Stimulated activated naive B cell treated with anti-CD40 and anti-IgM and Interleukin-4, amounts not matched to agents 10 μg/mL and 1 μg/mL and 100 μg/mL, for 72 hours (primary cell): ENCODE data around the gene SIRT1.
"Not testable (repeated sequence)": the region's sequence is repeated elsewhere in the genome, so short reads cannot be mapped to it uniquely, and the experiment has no call there.

ENCODE experiments used
- ATAC-seq, 2 donors: fragments of 150-1000 bp; cut with Tn5 transposase; replicated peaks; 2 replicates each; pipeline ENCODE4 v1.10.0; 2021; ENCODE audit warnings: moderate library complexity in 1 of 2
- DNase-seq: peaks from one replicate; pipeline ENCODE4 v3.0.0; 2021
- H3K27ac Mint-ChIP-seq: one replicate; pipeline ENCODE4 v1.8.0; 2022; ENCODE audit warnings: mild to moderate bottlenecking, mixed read lengths
- H3K27me3 Mint-ChIP-seq, 2 donors: one replicate each; pipeline ENCODE4 v1.8.0; 2022; ENCODE audit warnings: mixed read lengths in 2 of 2
- H3K36me3 Mint-ChIP-seq, 2 donors: one replicate each; pipeline ENCODE4 v1.8.0; 2022; ENCODE audit warnings: mixed read lengths in 2 of 2, mild to moderate bottlenecking in 1 of 2
- H3K4me1 Mint-ChIP-seq, 2 donors: one replicate each; pipeline ENCODE4 v1.8.0; 2022; ENCODE audit warnings: mixed read lengths in 2 of 2, mild to moderate bottlenecking in 1 of 2
- H3K4me3 Mint-ChIP-seq, 2 donors: one replicate each; pipeline ENCODE4 v1.8.0; 2022; ENCODE audit warnings: mild to moderate bottlenecking in 2 of 2, mixed read lengths in 2 of 2, moderate library complexity in 1 of 2
- H3K9me3 Mint-ChIP-seq, 2 donors: one replicate each; pipeline ENCODE4 v1.8.0; 2022; ENCODE audit warnings: mixed read lengths in 2 of 2, mild to moderate bottlenecking in 1 of 2

The SIRT1 gene

DNA sequence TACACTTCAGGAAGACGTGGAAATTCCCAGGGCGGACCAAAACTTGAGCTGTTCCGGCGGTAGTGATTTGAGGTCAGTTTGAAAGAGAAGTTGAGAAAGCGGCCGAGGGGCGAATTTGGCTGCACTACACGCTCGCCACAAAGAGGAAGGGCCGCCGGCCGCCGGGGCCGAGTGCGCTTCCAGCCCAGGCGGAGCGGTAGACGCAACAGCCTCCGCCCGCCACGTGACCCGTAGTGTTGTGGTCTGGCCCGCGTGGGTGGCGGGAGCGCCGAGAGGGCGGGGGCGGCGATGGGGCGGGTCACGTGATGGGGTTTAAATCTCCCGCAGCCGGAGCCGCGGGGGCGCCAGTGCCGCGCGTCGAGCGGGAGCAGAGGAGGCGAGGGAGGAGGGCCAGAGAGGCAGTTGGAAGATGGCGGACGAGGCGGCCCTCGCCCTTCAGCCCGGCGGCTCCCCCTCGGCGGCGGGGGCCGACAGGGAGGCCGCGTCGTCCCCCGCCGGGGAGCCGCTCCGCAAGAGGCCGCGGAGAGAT, at the start of gene SIRT1:
Gene SIRT1 (plus strand): TSS at position 344 of the 529 bp plus-strand sequence. CDS start 66 bp downstream, at position 410.
- Mint-ChIP-seq H3K27ac (peak within 1 kb of the TSS; percentile 98), H3K9me3 (no peaks in the 10 kb centered on the region)

DNA sequence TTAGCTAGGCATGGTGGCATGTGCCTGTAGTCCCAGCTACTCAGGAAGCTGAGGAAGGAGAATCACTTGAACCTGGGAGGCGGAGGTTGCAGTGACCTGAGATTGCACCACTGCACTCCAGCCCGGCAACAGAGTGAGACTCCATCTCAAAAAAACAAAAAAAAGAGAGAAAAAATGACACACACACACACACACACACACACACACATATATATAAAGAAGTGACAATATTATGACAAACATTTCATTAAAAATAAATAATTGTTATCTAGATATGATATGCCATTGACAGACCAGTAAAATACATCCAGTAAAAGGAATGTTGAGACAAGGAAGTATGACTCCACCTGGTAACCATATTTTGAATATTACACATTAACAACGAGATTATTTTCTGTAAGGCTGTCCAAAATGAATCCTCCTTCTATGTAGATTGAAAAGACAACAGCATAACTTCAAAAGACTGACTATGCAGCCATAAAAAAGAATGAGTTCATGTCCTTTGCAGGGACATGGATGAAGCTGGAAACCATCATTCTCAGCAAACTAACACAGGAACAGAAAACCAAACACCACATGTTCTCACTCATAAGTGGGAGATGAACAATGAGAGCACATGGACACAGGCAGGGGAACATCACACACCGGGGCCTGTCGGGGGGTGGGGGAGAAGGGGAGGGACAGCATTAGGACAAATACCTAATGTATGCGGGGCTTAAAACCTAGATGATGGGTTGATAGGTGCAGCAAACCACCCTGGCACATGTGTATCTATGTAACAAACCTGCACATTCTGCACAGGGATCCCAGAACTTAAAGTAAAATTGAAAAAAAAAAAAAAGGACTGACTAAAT, 48.7 kb upstream of the SIRT1 start:
- H3K4me1 Mint-ChIP-seq, DNase-seq, H3K27me3 Mint-ChIP-seq, H3K36me3 Mint-ChIP-seq, H3K27ac Mint-ChIP-seq, H3K4me3 Mint-ChIP-seq, ATAC-seq, H3K9me3 Mint-ChIP-seq: not testable (repeated sequence)

More for the DNA sequence above, at the start of gene SIRT1:
- peak; percentile 84 to 86 for ATAC-seq
- H3K27me3 Mint-ChIP-seq: no peaks in the 10 kb centered on the region
- H3K4me1 Mint-ChIP-seq: peaks cover 6 to 20% of the 10 kb centered on the region in 2 donors
- H3K36me3 Mint-ChIP-seq: peaks cover 14 to 15% of the 10 kb centered on the region in 2 donors
- H3K4me3 Mint-ChIP-seq: peak within 1 kb of the TSS; percentile 91 to 93
- DNase-seq: peak; percentile 92

DNA sequence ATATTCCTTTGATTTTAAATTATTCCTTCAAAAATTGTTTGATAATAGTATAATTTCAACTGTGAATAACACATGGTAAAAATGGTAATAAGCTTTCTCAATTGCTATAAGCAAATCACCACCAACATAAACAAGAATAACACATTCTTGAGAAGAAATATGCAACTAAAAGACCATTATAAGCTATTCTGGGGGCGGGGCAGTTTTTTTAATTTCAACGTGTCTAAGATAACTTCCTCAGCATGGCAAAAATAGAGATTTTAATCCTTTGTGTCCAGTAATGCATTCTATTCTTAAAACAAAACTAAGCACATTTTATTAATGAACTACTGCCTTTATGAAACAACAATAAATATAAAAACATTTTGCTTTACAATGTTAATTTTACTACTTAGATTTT, 48.0 kb upstream of the SIRT1 start:
- H3K27ac Mint-ChIP-seq: no peak overlapping the region
- H3K27me3 Mint-ChIP-seq: no peaks in the 10 kb centered on the region
- H3K4me1 Mint-ChIP-seq: peaks cover 0 to 2% of the 10 kb centered on the region in 2 donors
- no peak for ATAC-seq
- no peak overlapping the region for H3K4me3 Mint-ChIP-seq
- no peak for DNase-seq
- H3K36me3 Mint-ChIP-seq: no peaks in the 10 kb centered on the region
- H3K9me3 Mint-ChIP-seq: peaks cover 0 to 6% of the 10 kb centered on the region in 2 donors

DNA sequence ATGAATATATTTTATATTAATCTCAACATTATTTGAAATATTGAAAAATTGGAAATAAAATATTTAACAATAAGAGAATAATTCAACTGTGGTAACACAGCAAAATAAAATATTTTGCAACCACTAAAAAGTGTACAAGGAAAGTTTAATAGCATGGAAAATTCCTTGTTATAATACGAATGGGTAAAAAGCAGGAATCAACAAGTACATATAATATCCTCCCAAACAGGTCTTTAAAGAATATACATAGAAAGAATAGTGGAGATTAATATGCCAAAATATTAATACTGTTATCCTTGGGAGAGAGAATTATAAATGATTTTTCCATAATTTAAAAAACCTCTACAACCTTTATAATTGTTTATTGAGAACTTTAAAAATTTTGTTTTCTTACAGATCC, 47.5 kb upstream of the SIRT1 start:
- no peak for ATAC-seq
- Mint-ChIP-seq H3K4me3 (no peak overlapping the region), H3K36me3 (no peaks in the 10 kb centered on the region), H3K9me3 (peaks cover 0 to 6% of the 10 kb centered on the region in 2 donors), H3K27ac (no peak overlapping the region), H3K4me1 (peaks cover 0 to 2% of the 10 kb centered on the region in 2 donors), H3K27me3 (no peaks in the 10 kb centered on the region)
- no peak for DNase-seq

DNA sequence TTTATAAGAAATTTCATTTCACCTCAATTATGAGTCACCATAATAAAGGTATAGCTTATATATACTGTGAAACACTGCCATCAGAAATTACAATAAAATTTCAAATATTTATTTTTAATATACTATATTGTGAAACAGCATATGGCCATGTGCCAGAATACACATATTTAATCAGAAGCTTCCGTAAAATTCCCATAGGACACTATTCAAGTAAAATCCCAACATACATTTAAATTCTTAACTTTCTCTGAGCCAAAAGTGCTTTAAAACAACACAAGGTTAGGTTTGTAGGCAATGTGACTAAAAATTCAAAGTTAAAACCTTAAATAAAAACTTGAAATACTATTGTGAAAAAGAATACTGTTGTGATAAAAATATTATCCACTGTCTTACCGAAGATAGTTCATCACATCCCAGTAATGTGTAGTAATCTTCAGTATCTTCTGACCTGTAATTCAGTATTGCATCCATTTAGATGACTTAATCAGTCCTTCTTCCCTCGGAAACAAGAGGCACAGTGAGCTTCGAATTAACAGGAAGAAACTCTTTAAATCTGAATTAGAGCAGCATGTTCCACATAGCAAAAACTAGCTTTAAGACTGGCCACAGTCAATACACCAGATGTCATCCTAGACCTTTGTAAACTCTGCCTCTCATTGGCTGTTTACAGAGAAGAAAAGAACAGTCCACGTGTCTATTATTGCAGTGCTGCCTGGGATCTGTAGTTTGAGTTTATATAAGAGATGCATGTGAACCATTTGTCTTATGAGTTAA, 46.7 kb upstream of the SIRT1 start, which contains the start of gene DNAJC12:
Gene DNAJC12 (minus strand): TSS at position 648 of the 774 bp plus-strand sequence. CDS start 177 bp downstream, at position 471.
- peaks cover 0 to 2% of the 10 kb centered on the region in 2 donors for H3K4me1 Mint-ChIP-seq
- H3K27ac Mint-ChIP-seq: no peak within 1 kb of the TSS
- DNase-seq: no peak
- no peaks in the 10 kb centered on the region for H3K36me3 Mint-ChIP-seq
- no peaks in the 10 kb centered on the region for H3K27me3 Mint-ChIP-seq
- H3K4me3 Mint-ChIP-seq: no peak within 1 kb of the TSS
- H3K9me3 Mint-ChIP-seq: peaks cover 2 to 6% of the 10 kb centered on the region in 2 donors
- ATAC-seq: peak; percentile 94 to 97

DNA sequence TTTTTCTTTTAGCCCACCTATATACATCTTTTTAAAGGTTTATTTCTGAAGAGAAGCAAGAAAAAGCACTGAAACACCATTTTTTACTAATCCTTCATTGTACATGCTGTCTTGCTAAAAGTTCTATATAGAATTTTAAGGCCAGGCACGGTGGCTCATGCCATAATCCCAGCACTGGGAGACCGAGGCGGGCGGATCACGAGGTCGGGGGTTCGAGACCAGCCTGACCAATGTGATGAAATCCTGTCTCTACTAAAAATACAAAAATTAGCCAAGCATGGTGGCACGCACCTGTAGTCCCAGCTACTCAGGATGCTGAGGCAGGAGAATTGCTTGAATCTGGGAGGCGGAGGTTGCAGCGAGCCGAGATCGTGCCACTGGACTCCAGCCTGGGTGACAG, 44.9 kb upstream of the SIRT1 start:
- not testable (repeated sequence) for H3K4me3 Mint-ChIP-seq, H3K4me1 Mint-ChIP-seq, ATAC-seq, H3K36me3 Mint-ChIP-seq, DNase-seq, H3K9me3 Mint-ChIP-seq, H3K27me3 Mint-ChIP-seq, H3K27ac Mint-ChIP-seq

DNA sequence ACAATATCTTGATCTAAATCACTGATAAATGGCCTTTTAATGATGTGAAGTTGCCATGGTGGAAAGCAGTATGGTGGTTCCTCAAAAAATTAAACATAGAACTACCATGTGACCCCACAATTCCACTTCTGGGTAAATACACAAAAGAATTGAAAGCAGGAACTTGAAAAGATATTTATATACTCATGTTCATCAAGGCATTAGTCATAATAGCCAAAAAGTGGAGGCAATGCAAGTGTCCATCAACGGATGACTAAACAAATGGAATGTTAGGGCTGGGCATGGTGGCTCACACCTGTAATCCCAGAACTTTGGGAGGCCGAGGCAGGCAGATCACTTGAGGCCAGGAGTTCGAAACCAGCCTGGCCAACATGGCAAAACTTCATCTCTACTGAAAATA, 44.5 kb upstream of the SIRT1 start:
- H3K27me3 Mint-ChIP-seq: peaks cover 0 to 5% of the 10 kb centered on the region in 2 donors

DNA sequence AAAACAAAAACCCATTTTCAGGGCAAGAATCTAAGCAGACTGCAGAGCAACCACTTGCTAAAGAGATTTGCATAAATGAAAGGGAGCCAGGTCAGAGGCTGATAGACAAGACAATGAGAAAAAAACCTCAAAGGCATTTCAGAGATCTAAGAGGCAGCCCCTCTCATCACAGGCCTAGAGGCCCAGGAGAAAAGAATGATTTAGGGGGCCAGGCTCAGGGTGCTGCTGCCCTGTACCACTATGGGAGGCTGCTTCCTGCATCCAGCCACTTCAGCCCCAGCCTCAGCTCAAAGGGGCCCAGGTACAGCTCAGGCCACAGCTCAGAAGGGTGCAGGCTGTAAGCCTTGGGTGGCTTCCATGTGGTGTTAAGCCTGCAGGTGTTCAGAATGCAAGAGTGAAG, 42.7 kb upstream of the SIRT1 start:
- H3K36me3 Mint-ChIP-seq: no peaks in the 10 kb centered on the region
- ATAC-seq (no peak), DNase-seq (no peak)
- H3K9me3 Mint-ChIP-seq: peaks cover 2 to 6% of the 10 kb centered on the region in 2 donors
- no peak overlapping the region for H3K27ac Mint-ChIP-seq
- peaks cover 0 to 2% of the 10 kb centered on the region in 2 donors for H3K4me1 Mint-ChIP-seq
- H3K27me3 Mint-ChIP-seq: peaks cover 0 to 5% of the 10 kb centered on the region in 2 donors
- no peak overlapping the region for H3K4me3 Mint-ChIP-seq

More for the DNA sequence above, 44.5 kb upstream of the SIRT1 start:
- H3K4me3 Mint-ChIP-seq: no peak overlapping the region
- DNase-seq (no peak), ATAC-seq (no peak)
- H3K9me3 Mint-ChIP-seq: peaks cover 2 to 6% of the 10 kb centered on the region in 2 donors
- H3K27ac Mint-ChIP-seq: no peak overlapping the region
- H3K36me3 Mint-ChIP-seq: no peaks in the 10 kb centered on the region
- peaks cover 0 to 2% of the 10 kb centered on the region in 2 donors for H3K4me1 Mint-ChIP-seq

DNA sequence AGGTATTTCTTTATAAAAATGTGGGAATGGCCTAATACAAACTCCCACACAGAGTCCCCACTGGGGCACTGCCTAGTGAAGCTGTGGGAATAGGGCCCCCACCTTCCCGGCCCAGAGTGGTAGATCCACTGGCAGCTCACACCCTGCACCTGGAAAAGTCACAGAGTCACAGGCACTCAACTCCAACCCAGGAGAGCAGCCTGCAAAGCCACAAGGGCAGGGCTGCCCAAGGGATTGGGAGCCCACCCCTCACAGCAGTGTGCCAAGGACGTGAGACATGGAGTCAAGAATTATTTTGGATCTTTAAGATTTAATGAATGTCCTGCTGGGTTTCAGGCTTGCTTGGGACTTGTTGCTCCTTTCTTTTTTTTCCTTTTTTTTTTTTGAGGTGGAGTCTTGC, 41.2 kb upstream of the SIRT1 start:
- Mint-ChIP-seq H3K36me3 (no peaks in the 10 kb centered on the region), H3K4me1 (no peaks in the 10 kb centered on the region), H3K4me3 (no peak overlapping the region), H3K27me3 (peaks cover 0 to 5% of the 10 kb centered on the region in 2 donors), H3K27ac (no peak overlapping the region), H3K9me3 (peaks cover 2 to 6% of the 10 kb centered on the region in 2 donors)
- no peak for ATAC-seq
- no peak for DNase-seq

DNA sequence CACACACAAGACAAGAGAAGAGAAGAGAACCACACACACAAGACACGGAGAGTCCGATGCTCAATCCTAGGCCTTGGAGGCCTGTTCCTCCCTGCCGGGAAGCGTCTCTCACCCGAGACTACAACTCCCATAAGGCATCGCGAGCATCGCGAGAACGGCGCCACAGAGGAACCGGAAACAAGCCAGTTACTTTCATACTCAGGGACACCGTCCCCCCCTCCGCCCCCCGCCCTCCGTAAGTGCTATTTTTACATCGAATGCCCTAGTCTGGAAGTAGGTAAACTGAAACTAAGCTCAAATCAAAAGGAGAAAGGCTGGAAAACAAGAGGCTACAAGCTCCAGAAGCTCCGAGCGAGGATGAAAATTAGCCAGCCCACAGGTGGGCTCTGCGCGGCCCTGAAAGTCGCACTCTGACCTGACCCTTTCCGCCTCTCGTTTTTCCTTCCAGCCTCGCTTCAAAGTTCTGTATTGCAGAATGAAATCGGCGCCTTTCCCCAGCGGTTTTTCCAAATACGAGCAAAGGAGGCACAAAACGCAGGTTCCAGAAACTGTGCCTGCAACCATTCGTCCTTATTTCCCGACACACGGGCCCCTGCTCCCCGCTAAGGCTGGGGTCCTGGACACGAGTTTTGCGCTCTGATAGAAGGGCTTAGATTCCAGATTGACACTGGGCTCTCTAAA, 35.0 kb upstream of the SIRT1 start:
- peak; percentile 90 for DNase-seq
- Mint-ChIP-seq H3K4me1 (peaks cover 2 to 16% of the 10 kb centered on the region in 2 donors), H3K4me3 (peak overlapping the region; percentile 83 to 85), H3K27me3 (peaks cover 0 to 1% of the 10 kb centered on the region in 2 donors), H3K36me3 (peaks cover 0 to 4% of the 10 kb centered on the region in 2 donors), H3K27ac (peak overlapping the region; percentile 92), H3K9me3 (peaks cover 0 to 4% of the 10 kb centered on the region in 2 donors)
- ATAC-seq: peak; percentile 99 to 100

DNA sequence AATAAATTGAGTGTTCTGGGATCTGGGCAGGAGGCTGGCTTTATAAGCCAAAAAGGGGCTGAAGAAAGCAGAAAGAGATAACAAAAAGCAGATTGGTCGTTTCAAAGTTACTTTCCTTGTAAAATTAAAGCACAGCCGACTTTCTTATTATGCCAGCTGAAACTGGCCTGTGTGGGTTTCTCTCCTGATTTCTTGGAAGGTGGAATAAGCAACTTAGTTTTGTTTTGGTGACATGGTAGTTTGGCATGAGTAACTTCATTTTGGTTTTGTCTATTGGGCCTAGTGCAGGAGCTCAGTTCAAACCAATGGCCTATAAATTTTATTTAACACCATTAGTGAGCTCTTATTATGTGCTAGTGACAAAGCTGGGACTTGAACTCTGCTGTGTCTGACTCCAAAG, 33.3 kb upstream of the SIRT1 start:
- ATAC-seq (no peak), DNase-seq (no peak)
- no peaks in the 10 kb centered on the region for H3K27me3 Mint-ChIP-seq
- H3K36me3 Mint-ChIP-seq: peaks cover 0 to 4% of the 10 kb centered on the region in 2 donors
- peaks cover 0 to 4% of the 10 kb centered on the region in 2 donors for H3K9me3 Mint-ChIP-seq
- peaks cover 3 to 21% of the 10 kb centered on the region in 2 donors for H3K4me1 Mint-ChIP-seq
- H3K4me3 Mint-ChIP-seq: no peak overlapping the region
- H3K27ac Mint-ChIP-seq: no peak overlapping the region

DNA sequence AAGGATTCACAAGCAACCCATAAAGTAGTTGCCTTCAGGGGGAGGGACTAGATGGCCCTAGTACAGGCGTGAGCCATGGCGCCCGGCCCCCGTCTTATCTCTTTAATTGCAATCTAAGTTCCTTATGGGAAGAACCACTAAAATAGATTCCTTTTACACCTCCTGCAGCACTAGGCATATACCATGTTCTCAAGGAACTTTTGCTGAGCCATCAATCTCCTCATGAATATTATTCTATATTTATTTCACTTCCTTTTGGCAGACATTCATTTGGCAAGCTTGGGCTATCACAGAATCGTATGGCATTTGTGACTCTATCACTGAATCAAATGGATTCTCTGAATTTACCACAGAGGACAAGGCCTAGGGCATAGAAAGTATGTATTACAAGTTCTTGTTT, 31.7 kb upstream of the SIRT1 start:
- H3K36me3 Mint-ChIP-seq: peaks cover 0 to 4% of the 10 kb centered on the region in 2 donors
- peaks cover 3 to 21% of the 10 kb centered on the region in 2 donors for H3K4me1 Mint-ChIP-seq
- DNase-seq (no peak), ATAC-seq (no peak)
- H3K4me3 Mint-ChIP-seq: no peak overlapping the region
- H3K27me3 Mint-ChIP-seq: no peaks in the 10 kb centered on the region
- peaks cover 0 to 4% of the 10 kb centered on the region in 2 donors for H3K9me3 Mint-ChIP-seq
- H3K27ac Mint-ChIP-seq: no peak overlapping the region

DNA sequence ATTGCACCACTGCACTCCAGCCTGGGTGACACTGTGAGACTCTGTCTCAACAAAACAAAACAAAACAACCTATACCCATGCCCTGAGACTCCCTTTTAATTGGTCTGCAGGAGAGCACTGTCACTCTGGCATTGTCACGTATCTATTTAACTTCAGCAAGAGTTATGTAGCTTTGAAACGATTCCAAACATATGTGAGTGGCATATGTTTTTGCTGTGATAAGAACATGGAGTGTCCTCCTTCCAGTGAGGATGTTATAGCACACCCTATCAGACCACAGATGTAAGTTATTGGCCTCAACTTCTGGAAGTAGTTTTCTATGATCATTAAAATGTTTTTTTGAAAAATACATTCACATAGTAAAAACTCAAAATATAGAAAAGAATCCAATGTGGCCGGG, 30.9 kb upstream of the SIRT1 start:
- no peak overlapping the region for H3K27ac Mint-ChIP-seq
- peaks cover 0 to 4% of the 10 kb centered on the region in 2 donors for H3K9me3 Mint-ChIP-seq
- peaks cover 0 to 4% of the 10 kb centered on the region in 2 donors for H3K36me3 Mint-ChIP-seq
- no peak for DNase-seq
- no peak for ATAC-seq
- H3K4me3 Mint-ChIP-seq: no peak overlapping the region
- no peaks in the 10 kb centered on the region for H3K27me3 Mint-ChIP-seq
- H3K4me1 Mint-ChIP-seq: peaks cover 3 to 21% of the 10 kb centered on the region in 2 donors

DNA sequence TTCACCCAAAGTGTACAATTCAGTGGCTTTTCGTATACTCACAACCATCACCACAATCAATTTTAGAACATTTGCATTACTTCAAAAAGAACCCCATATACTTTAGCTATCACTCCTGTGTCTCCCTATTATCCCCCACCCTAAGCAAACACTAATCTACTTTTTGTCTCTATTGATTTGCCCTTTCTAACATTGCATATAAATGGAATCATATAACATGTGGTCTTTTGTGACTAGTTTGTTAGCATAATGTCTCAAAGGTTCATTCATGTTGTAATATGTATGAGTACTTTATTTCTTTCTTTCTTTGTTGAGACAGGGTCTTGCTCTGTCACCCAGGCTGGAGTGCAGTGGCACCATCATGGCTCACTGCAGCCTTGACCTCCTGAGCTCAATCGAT, 25.5 kb upstream of the SIRT1 start:
- ATAC-seq (no peak), DNase-seq (no peak)
- H3K9me3 Mint-ChIP-seq: no peaks in the 10 kb centered on the region
- no peaks in the 10 kb centered on the region for H3K27me3 Mint-ChIP-seq
- no peak overlapping the region for H3K4me3 Mint-ChIP-seq
- peaks cover 10 to 19% of the 10 kb centered on the region in 2 donors for H3K4me1 Mint-ChIP-seq
- H3K27ac Mint-ChIP-seq: no peak overlapping the region
- no peaks in the 10 kb centered on the region for H3K36me3 Mint-ChIP-seq
